NCI-H2029 (cell line): Measurements from ENCODE around the gene CTIF.
"Not testable (repeated sequence)": the region's sequence is repeated elsewhere in the genome, so short reads cannot be mapped to it uniquely, and the experiment has no call there.

ENCODE experiments used
- DNase-seq: peaks from one replicate; lab custom pipeline; 2025; lab: John Stamatoyannopoulos, UW

CTIF gene

DNA sequence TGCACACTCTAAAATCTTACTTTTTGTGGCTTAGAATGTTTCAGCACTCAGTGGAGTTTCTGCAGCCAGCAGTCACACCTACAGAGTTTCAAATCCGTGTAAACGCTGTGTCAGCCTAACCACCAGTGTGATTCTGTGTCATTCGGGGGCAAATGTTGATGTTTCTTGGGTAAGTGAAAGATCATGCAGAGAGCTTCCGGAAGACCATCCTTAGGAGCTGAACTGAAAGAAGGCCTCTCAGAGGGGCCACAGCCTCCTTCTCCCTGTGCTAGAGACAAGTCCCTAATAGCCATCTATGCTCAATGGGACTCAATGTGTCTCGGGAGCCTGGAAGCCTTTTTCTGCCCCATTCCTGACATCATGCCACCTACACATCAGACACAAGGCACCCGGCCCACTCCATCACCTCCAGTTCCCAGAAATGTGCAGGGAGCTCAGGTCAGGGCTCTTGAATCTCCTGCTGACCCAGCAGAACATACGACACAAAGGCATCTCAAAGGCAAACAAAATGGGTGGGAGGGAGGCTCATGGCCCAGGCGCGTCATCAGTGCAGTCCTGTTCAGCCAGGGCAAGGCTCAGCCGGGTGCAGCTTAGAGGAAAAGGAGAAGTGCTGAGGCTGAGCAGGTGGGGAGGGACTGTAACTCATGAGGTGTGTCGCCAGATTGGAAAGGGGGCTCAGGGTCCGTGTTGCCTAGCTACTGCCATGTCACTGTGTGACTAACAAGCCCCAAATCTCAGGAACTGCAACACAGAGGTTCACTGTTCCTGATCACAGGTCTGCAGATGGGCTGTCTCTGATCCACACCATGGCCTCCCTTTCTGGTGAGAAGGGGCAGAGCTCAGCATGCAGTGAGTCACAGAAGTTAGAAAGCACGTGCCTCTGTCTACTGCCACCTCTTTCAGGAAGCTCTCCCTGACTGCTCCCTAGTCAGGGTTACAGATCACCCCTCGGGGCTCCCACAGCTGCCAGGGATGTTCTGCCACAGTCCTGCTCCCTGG lies 329.9 kb downstream of the CTIF start:
- DNase-seq: no peak

DNA sequence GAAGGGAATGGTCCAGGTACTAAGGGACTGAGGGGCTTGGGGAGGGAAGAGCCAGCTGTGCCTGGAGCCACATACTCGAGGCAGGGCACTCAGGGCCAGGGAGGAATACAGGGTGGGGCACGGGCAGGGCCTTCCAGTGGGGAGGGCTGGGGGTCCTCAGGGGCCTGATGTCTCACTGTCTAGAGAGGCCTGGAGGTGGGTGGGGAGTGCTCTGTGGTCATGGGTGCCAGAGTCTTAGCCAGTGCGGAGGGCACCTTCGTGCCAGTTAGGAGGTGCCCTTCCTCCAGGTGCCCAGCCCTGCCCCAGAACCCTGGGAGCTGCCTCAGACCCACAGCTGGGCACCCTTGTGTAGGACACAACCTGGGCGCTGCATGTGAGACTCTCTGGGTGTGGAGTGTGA lies 330.8 kb downstream of the CTIF start:
- DNase-seq: no peak

DNA sequence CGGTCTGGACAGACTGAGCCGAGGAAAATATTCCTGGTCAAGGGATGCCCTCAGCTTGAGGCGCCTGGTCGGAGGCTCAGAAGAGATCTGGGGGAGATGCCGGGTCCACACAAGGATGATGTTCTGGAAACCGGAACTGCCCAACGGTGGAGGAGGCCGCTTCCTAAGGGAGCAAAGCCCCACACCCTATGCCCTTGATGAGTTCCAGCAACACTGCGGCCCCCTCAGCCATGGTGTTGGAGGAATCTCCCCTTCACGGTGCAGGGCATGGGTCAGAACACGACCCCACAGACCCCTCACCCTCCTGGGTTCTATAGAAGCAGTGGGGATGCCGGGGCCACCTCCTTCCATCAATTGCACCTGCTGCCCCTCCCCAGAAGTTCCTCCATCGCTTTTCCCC lies 332.1 kb downstream of the CTIF start:
- DNase-seq: not testable (repeated sequence)

DNA sequence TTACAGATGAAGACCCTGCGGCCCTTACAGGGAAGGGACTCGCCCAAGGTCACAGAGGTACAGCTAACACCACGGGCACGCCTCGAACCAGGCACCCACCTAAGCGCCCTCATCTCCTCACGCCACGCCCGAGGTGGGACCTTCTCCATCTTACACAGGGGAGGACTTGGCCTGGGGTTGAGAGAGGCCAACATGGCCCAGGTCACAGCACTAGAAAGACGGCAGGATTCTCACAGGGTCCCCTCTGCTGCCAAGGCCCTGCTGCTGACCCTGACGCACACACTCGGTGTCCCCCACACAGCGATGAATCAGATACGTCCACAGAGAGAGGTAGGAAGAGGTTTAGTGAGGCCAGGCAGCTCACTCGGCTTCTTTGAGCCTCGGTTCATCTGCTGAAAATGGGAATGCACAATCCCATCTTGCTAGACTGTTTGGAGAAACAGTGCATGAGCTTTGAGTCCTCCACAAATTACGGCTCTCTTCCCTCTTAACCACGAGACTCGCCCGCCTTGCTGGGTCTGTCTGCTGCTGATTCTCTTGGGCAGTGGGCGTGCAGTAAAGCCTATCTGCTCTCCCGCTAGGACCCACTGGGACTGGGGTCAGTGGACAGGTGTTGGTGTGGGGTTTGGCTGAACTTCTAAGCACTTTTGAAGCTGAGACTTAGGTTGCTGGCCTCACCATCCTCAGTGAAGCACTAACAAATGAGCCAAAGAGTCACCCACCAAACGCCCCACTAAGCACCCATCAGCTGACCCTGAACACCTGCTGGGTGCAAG lies 332.7 kb downstream of the CTIF start:
- DNase-seq: no peak

DNA sequence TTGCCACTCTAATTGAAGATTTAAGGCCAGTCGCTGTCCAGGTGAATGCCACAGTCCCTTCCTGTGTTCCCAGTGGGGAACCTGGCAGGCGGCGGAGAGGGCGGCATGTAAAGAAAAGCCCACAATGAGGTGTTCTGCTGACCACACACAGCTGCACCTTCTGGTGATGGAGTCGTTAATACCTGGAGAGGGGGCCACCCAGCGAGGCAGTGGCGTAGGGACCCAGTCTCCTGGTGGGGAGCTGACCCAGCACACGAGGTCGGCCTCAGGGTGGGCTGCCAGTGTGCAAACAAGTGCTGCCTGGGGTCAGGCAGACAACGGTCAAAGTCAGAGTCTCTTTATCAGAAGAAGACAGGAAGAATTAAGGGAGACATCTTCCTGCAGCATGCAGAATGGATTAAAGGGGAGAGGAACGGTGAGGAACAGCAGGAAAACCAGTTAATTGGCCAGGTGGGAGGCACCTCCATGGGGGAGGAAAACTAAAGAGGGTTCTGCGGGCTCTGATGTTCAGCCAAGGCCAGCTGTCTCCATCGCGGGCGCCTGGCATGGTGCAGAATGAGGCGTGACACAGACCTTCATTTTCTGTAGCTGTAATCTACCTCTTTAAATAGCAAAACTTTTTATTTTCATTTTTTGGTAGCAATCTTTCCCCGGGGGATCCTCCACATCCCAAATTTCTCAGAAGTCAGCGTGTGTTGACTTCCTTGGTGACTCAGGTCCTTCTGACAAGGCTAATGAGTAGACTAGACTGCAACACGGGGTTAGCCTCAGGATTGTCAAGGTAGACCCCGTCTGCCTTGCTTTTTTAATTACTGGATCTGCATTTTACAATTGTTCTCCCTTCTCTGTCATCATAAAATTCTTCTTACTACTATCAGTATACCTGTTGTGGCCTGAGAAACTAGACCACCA lies 333.7 kb downstream of the CTIF start:
- DNase-seq: no peak

DNA sequence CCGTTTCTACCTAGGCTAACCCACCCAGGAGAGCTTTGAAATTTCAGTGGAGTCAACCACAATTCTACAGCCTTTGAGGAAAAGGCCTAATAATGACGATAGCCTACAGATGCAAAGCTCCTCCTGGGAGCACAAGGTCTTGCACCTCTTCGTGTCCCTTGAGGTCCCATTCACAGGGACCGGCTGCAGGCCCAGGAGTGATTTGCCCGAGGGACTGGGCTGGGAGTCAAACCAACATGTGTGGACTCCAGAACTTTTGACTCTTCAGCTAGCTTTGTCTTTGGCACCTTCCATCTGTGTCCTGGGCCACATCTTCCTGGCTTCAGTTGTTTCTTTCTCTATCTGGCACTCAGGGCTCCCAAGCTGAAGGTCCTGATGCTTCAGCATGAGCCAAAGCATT lies 335.4 kb downstream of the CTIF start:
- no peak for DNase-seq

DNA sequence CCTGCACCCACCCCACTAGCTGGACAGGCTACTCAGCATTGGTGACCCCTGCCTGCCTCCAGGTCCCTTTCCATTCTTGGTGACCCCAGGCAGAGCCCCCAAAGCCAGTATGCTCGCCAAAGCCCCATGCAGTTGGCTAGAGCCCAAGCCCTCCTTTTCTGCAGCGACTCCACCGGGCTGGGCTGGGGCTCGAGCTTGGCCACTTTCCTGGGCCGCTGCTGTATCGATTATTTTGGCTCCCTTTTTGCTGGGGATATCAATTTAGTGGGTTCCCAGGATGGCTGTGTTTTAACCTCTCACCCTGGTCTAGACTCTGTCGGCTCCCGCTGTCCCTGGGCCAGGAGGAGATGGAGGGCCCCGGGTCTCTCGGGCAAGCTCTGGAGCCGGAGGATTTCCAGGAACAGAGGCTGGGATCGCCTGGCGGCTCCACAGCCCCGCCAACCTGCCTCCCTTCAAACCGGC lies 335.9 kb downstream of the CTIF start:
- DNase-seq: no peak

DNA sequence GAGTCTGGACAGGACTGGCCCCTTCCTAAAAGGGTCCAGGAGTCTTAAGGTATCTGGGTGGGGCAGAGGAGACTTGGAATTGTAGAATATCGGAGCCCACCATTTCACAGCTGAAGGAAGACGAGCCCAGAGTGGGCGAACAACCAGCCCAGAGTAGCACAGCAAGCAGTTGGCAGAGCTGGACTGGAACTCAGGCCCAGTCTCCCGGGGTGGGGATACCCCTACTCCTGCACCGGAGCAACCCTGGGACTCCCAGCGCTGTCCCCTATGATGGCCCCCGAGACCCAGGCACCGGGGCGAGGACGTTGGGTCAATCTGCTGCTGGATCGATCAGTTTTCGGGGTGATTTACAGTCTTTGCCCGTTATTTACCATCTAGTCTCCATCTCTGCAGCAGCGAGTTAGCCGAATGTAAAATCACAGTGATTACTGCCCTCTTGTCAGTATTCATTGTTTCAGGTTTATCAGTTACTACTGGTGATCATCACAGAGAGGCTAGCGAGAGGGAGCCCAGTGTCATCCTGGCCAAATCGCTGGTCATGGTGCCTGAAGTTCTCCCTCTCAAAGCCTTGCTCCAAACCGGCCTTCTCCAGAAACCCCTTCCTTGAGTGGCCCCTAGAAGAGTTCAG lies 336.6 kb downstream of the CTIF start:
- no peak for DNase-seq

DNA sequence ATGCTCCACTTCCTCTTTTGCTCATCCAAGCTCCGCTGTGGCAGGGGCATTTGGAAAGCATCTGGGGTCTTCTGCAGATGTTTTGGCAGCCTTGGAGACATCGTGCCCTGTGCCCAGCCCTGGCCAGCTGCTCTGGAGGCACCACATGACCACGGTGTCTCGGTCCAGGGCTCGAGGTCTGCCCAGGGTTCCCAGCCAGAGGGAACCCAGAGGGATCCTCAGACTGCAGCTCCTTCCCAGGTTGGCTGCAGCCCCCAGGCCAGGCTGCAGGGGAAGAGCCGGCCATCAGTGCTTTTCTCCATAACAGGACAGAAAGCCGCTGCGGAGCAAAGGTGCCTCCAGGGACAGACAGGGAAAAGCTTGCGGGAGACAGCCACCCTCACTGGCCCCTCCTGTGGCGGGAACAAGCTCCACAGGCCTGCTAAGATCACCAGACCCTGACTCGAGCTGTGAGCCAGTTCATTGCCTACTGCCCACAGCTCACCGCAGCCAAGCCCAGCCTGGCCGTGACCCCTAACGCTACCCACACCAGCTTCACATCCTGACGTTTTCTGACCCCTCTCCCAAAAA lies 337.2 kb downstream of the CTIF start:
- no peak for DNase-seq

DNA sequence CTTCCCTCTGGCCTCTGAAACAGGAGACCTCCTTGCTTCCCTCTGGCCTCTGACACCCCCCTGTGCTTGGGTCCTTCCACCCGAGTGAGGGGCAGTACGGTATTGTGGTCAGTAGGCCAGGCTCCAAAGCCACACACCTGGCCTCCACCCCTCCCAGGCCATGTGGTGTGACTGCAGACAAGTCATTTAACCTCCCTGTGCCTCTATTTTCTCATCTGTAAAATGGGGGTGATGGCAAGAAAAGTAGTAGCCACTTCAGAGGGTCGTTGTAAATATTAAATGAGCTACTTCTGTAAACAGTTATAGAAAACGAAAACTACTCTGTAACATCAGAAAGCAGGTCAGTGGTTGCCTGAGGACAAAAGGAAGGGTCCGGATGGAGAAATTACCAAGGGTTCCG lies 337.8 kb downstream of the CTIF start:
- DNase-seq: no peak

DNA sequence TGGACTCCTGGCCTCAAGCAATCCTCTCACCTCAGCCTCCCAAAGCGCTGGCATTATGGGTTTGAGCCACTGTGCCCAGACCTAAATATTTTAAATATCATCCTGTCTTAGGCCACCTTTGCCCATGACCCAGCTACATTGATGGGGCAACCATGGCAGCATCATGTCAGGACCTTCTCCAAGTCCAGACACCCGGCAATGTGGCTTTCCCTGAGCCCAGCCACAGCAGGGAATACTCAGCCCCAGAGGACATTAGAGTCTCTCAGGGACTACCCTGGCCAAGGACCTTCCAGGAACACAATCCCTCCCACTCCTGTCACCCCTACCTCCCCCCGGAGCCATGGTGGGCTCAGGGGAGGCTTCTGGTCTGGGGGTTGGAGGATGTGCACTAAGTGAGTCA lies 339.1 kb downstream of the CTIF start:
- no peak for DNase-seq

DNA sequence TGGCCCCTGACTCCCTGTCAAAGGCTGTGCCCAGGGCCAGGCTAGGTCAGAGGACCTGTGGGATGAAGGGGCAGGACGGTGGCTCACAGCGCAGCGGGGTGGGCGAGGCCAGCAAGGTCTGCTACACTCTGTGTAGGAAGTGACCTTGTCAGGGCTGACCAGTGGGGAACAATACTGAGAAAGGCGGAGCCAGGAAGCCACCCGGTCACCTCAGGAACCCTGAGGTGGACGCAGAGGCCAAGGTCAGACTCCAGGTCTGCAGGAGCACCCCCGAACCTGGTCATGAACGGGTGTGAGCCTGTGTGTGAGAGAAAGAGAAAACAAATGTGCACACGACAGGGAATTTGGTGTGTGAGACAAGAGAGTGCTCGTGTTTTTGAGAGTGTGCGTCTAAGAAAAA lies 339.6 kb downstream of the CTIF start:
- no peak for DNase-seq

DNA sequence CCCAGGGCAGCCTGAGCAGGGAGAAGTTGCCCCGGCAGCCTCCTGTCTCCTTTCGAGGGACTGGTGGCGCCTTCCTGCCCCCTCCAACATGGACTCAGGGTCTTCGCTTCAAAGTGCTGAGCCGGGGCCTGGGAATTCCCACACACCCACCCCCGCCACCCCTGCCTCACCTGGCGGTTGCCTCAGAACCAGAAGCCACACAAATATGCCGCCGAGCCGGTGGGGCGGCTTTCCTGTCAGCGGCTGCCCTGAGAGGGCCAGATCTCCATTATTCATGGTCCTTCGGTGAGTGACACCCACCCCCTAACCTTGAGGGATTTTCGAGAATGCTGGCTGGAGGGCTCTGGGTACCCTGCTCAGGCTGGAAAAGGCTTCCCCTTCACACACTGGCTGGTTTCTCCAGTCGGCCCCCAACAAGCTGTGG lies 340.2 kb downstream of the CTIF start:
- DNase-seq: no peak

DNA sequence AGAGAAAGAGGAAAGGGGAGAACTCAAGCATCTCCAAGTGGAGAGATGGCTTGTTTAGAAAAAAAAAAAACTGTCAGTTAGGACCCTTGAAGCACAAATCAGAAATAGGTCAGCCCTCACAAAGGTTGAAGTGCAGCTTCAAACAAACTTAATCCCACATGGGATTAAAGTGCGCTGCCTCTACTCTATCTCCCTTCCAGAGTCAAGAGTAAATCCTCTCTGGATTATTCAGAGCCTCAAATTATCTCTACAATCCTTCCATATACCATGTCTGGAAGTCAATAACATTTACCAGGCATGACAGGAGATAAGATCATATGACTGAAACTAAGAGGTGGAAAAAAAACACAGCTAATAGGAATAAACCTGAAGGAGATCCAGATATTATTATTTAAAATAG lies 342.1 kb downstream of the CTIF start:
- DNase-seq: no peak

DNA sequence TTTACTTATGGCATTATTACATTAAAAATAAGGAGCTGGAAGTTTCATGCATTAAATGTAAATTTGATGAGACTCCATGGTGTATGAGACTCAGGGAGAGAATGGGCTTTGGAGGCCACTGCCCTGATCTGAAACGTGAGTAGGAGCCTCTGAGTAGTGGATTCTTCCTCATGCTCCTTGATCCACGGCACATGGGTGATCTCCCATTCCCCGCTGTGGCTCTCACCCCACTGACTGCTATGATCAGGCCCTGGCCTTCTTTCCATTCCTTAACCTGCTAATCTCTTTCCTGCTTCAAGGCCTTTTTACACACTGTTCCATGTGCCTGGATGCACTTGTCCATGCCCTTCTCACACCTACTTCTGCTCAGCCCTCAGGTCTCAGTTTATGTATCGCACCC lies 343.5 kb downstream of the CTIF start:
- DNase-seq: no peak

DNA sequence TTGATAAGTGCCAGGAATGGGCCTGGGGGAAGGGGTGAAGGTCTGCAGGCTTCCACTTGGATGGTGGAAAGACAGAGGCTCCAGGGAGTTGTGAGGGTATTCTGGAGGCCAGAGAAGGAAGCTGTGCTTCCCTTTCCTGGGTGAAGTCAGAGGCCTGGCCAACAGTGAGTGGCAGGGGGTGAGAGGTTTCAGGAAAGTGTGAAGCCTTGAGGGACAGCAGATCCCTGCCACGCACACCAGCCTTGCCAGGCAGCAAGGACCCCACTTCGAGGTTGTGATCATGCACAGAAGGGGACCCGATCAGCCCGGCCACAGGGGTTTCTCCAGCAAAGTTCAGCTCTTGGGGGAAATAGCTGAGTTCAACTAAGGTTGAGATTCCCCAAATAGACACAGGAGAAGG lies 345.5 kb downstream of the CTIF start:
- no peak for DNase-seq

DNA sequence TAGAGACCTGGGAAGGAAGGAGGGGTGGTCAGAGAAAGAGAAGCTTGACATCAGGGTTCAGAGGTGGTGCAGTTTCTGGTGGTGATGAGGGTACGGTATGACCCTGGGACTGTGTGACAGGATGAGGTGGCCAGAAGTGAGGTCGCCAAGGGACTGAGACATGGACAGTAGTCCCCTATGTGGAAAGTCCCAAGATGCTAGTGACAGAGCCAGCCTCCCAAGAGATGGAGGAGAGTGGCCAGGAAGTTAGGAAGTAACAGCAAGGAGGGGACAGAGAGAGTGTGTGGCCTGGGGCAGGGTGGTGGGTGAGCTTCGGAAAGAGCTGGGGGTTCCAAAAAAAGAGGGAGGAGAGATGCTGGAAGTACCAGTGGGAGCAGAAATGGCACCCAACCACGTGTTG lies 345.9 kb downstream of the CTIF start:
- no peak for DNase-seq

DNA sequence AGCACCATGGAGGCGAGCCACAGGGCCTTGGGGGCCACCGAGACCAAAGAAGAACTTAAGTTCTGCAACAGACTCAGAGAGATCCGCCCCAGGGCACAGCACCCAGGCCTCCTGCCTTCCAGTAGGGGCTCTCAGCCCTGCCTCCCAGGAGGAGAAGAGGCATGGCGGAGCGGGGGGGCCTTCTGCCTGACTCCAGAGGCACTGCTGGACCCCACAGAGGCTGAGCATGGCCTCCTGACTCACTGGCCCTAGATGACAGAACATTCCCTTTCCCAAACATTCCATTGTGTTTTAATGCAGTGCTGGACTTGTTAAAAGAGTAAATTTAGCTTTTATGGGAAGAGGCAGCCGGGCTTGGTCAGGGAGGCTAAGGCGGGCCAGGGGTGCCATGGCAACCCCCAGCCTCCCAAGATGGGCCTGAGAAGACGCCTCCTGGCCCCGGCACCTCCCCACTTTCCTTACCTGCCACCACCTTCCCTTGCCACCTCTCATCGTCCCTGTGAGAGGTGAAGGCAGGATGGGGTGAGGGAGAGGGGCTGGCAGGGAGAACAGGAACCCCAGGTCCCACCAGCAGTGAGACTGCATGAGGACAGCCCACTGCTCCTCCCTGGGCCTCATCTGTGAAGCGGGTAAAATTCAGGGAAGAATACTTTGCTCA lies 346.6 kb downstream of the CTIF start:
- no peak for DNase-seq

DNA sequence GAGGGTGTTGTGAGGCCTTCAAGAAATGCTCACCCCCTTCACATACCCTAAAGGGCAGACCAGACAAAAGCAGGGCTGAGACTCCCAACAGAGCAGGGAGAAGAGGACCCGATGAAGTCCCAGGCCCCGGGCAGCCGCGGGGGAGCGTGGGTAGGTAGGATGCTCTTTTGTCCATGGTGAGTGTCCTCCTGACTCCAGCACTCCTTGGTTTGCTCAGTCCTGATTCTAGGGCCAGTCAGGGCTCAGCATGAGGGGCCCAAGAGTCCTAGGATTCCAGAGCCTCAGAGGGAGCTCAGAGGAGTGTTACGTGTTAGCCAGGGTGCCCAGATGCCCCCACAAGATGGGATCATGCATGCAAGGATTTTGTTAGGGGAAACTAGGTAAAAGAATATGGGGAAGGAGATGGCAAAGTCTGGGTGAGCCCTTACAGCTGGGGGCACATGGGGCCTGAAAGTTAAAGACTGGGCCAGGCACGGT lies 347.1 kb downstream of the CTIF start:
- no peak for DNase-seq

DNA sequence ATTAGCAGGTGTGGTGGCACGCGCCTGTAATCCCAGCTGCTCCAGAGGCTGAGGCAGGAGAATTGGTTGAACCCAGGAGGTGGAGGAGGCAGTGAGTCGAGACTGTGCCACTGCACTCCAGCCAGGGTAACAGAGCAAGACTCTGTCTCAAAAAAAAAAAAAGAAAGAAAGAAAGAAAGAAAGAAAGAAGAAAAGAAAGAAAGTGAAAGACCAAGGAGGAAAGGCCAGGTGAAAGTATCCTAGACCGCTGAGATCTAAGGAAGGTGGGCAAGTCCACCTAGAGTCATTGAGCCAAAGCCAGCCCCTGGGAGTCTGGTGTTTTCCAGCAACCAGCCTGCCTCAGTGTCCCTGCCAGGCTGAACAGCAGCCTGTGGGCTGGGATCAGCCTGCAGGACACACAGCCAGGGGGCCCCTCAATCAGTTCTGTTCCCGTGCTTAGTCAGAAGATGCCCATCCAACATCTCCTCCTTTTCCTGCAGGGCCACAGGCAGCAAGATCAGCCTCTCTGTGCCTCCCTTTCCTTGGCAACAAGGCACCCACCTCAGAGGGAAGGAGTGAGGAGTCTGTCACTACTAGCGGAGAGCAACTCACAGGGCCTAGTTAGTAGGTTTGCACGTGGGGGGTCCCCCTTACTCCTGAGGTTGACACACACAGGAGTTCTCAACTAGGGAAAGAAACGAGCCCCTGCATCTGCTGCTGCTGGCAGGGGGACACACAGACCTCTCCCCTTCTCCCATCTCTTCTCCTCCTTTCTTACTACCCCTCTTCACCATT lies 347.9 kb downstream of the CTIF start:
- DNase-seq: no peak
